ENCODE data around the gene PTPN20. TPM values are rescaled to one million over a fixed set of nuclear protein-coding genes. Genes with fewer than 3 reads are reported as not detected.
"Not testable (repeated sequence)": the region's sequence is repeated elsewhere in the genome, so short reads cannot be mapped to it uniquely, and the experiment has no call there.

The PTPN20 gene
- total RNA-seq, 1 experiment from 2014 or later = 9.5 TPM

- H3K9me3 ChIP-seq (ENCODE audit: control insufficient read depth, insufficient read depth, low read depth, low read length); H3K27ac ChIP-seq (ENCODE audit: low read length); H3K36me3 ChIP-seq (ENCODE audit: control insufficient read depth, insufficient read depth, low read length); CTCF ChIA-PET; POLR2A ChIA-PET; DNase-seq (ENCODE audit: low read depth, low spot score); BruUV-seq (replicated peaks); in situ Hi-C loops (cut with HindIII; ENCODE audit: low pct_unique_long_range_greater_than_20kb, low sequenced_read_pairs); ATAC-seq; H3K4me1 ChIP-seq (ENCODE audit: control insufficient read depth, insufficient read depth, low read length); H3K4me3 ChIP-seq (ENCODE audit: low read depth in 2 of 2, low read length in 2 of 2); H3K27me3 ChIP-seq (ENCODE audit: control insufficient read depth, insufficient read depth, low read length); intact Hi-C loops (cut with micrococcal nuclease; ENCODE audit: unreplicated experiment): not testable (repeated sequence)
Observed at GRCh38 chr10:46925156-46925555, 13.9 kb downstream of the PTPN20 start.

- DNase-seq (ENCODE audit: low read depth, low spot score); H3K27me3 ChIP-seq (ENCODE audit: control insufficient read depth, insufficient read depth, low read length); CTCF ChIA-PET; BruUV-seq (replicated peaks); H3K36me3 ChIP-seq (ENCODE audit: control insufficient read depth, insufficient read depth, low read length); H3K27ac ChIP-seq (ENCODE audit: low read length); POLR2A ChIA-PET; in situ Hi-C loops (cut with HindIII; ENCODE audit: low pct_unique_long_range_greater_than_20kb, low sequenced_read_pairs); intact Hi-C loops (cut with micrococcal nuclease; ENCODE audit: unreplicated experiment); H3K4me1 ChIP-seq (ENCODE audit: control insufficient read depth, insufficient read depth, low read length); H3K4me3 ChIP-seq (ENCODE audit: low read depth in 2 of 2, low read length in 2 of 2); H3K9me3 ChIP-seq (ENCODE audit: control insufficient read depth, insufficient read depth, low read depth, low read length): not testable (repeated sequence)
- ATAC-seq = peak; percentile 77; the same call in 1 of the 2 replicates
Observed at GRCh38 chr10:46925853-46926252, 14.6 kb downstream of the PTPN20 start.

DNA sequence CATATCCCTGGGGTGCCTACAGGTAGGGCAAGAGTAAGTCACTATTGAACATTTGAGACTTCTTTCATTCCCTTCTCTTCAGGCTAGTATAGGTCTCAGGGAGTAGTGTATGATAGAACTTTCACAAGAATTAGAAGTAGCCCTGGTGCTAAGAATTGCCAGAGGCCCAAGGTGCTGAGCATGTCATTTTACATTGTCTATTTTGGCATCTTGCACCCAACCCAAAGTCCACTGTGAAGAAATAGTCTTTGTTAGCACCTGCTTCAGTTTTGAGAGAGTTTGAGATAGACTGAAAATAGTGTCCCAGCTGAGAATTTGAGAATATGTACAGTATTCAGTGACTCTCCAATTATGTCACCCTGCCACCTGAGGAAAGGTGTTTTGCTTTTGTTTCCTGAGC lies 17.6 kb downstream of the PTPN20 start:
- H3K9me3 ChIP-seq (ENCODE audit: control insufficient read depth, insufficient read depth, low read depth, low read length); POLR2A ChIA-PET; ATAC-seq; H3K27ac ChIP-seq (ENCODE audit: low read length); intact Hi-C loops (cut with micrococcal nuclease; ENCODE audit: unreplicated experiment); DNase-seq (ENCODE audit: low read depth, low spot score); CTCF ChIA-PET; in situ Hi-C loops (cut with HindIII; ENCODE audit: low pct_unique_long_range_greater_than_20kb, low sequenced_read_pairs); H3K27me3 ChIP-seq (ENCODE audit: control insufficient read depth, insufficient read depth, low read length); H3K4me1 ChIP-seq (ENCODE audit: control insufficient read depth, insufficient read depth, low read length); H3K4me3 ChIP-seq (ENCODE audit: low read depth in 2 of 2, low read length in 2 of 2); H3K36me3 ChIP-seq (ENCODE audit: control insufficient read depth, insufficient read depth, low read length); BruUV-seq (replicated peaks): not testable (repeated sequence)

DNA sequence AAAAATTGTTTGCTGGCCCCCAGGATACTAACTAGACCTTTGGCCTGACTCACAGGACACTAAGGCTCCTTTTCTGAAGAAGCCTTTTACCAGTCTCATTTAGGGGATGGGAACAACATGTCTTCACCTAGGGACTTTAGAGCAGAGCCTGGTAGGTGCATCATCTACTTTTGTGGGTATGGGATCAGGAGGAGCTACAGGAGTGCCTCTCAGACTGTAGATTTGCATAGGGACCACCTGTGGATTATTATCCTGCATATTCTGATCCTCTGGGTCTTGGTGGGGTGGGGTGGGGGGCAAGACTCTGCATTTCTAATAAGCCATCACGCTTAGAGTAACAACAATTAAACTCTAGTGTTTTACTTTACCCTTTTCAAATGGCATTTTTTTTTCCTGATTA lies 21.2 kb downstream of the PTPN20 start:
- H3K27me3 ChIP-seq (ENCODE audit: control insufficient read depth, insufficient read depth, low read length); in situ Hi-C loops (cut with HindIII; ENCODE audit: low pct_unique_long_range_greater_than_20kb, low sequenced_read_pairs); H3K36me3 ChIP-seq (ENCODE audit: control insufficient read depth, insufficient read depth, low read length); H3K27ac ChIP-seq (ENCODE audit: low read length); H3K4me1 ChIP-seq (ENCODE audit: control insufficient read depth, insufficient read depth, low read length); CTCF ChIA-PET; H3K9me3 ChIP-seq (ENCODE audit: control insufficient read depth, insufficient read depth, low read depth, low read length); ATAC-seq; H3K4me3 ChIP-seq (ENCODE audit: low read depth in 2 of 2, low read length in 2 of 2); DNase-seq (ENCODE audit: low read depth, low spot score); intact Hi-C loops (cut with micrococcal nuclease; ENCODE audit: unreplicated experiment); POLR2A ChIA-PET; BruUV-seq (replicated peaks): not testable (repeated sequence)

DNA sequence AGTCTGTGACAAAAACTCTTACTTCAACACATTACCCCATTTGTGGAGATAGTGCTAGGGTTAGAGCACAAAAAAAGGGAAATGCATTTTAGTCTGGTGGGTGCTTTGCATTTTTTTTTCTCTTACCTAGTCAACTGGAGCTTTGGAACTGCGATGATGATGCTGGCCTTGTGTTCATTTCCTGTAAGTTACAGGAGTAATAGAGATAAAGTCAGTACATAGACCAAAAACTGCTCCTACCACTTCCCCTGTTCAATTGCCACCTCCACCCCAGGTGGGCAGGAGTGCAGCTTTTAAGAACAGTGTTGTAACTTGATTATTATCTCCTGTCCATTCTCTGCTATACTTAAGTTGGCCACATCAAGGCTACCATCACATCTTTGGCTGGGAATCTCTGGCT lies 29.9 kb downstream of the PTPN20 start:
- intact Hi-C loops (cut with micrococcal nuclease; ENCODE audit: unreplicated experiment); in situ Hi-C loops (cut with HindIII; ENCODE audit: low pct_unique_long_range_greater_than_20kb, low sequenced_read_pairs); H3K27ac ChIP-seq (ENCODE audit: low read length); H3K36me3 ChIP-seq (ENCODE audit: control insufficient read depth, insufficient read depth, low read length); POLR2A ChIA-PET; H3K9me3 ChIP-seq (ENCODE audit: control insufficient read depth, insufficient read depth, low read depth, low read length); BruUV-seq (replicated peaks); CTCF ChIA-PET; ATAC-seq; H3K27me3 ChIP-seq (ENCODE audit: control insufficient read depth, insufficient read depth, low read length); H3K4me1 ChIP-seq (ENCODE audit: control insufficient read depth, insufficient read depth, low read length); DNase-seq (ENCODE audit: low read depth, low spot score); H3K4me3 ChIP-seq (ENCODE audit: low read depth in 2 of 2, low read length in 2 of 2): not testable (repeated sequence)

DNA sequence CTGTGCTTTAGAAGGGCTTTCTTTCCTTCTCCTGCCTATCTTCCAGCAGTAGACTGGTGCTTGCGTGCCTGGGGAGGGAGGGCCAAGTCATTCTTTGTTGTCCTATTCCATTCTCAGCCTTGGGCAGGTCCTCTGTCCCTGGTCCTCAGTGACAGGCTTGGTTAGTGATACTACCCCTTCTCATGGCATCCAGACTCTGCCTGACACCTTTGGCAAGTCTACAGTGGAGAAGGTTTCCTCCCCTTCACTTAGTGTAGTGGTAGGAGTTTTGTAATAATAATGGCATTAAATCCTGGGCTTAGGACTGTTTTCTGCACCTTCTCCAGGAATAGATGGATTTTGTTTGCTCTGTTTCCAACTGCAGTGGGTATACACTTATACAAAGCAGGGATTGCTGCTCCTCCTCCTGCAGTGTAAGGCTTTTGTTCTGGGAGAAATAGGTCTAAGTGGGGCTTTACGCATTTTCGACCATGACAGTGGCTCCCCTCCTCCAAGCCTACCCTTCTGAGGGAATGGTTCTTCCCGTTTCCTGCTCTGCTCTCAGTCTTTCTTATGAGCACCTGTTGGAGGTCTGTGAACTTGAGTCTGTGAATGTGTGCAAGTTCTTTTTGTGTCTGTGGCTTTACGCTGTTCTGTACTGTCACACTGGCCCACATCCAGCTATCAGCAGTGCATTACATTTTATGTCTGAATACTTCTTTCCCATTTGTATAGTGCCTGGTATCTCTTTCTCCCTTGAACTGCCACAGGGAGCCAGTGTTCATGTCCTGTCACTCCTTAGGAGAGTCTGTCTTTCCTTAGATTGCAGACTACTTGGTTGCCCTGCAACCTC lies 37.7 kb downstream of the PTPN20 start:
- not testable (repeated sequence) for H3K4me3 ChIP-seq (ENCODE audit: low read depth in 2 of 2, low read length in 2 of 2)
- peak; percentile 56; the same call in 1 of the 2 replicates for ATAC-seq

DNA sequence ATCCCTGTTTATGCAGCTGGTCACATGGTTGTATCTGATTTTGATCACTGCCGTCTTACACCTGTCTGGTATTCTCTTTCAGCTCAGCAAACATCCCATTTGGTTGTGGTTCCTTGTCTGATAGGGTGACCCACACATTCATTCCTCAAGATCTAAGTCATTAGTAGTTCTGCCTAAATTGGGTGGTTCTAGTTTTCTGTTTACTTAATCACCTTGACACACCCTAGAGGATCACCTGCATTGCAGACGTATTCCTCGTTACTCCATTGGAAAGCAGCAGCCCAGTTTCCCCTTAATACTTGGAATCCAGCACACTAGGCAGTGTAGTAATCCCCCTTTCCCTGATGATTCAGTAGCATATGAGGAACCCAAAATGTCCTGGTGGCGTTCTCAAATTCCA lies 41.3 kb downstream of the PTPN20 start:
- ATAC-seq; intact Hi-C loops (cut with micrococcal nuclease; ENCODE audit: unreplicated experiment); in situ Hi-C loops (cut with HindIII; ENCODE audit: low pct_unique_long_range_greater_than_20kb, low sequenced_read_pairs); DNase-seq (ENCODE audit: low read depth, low spot score); H3K4me1 ChIP-seq (ENCODE audit: control insufficient read depth, insufficient read depth, low read length); H3K36me3 ChIP-seq (ENCODE audit: control insufficient read depth, insufficient read depth, low read length); BruUV-seq (replicated peaks); H3K27ac ChIP-seq (ENCODE audit: low read length); H3K9me3 ChIP-seq (ENCODE audit: control insufficient read depth, insufficient read depth, low read depth, low read length); POLR2A ChIA-PET; H3K4me3 ChIP-seq (ENCODE audit: low read depth in 2 of 2, low read length in 2 of 2); CTCF ChIA-PET; H3K27me3 ChIP-seq (ENCODE audit: control insufficient read depth, insufficient read depth, low read length): not testable (repeated sequence)

More for the DNA sequence above, 37.7 kb downstream of the PTPN20 start:
- CTCF ChIA-PET; H3K9me3 ChIP-seq (ENCODE audit: control insufficient read depth, insufficient read depth, low read depth, low read length); BruUV-seq (replicated peaks); H3K27me3 ChIP-seq (ENCODE audit: control insufficient read depth, insufficient read depth, low read length); H3K27ac ChIP-seq (ENCODE audit: low read length); H3K4me1 ChIP-seq (ENCODE audit: control insufficient read depth, insufficient read depth, low read length); in situ Hi-C loops (cut with HindIII; ENCODE audit: low pct_unique_long_range_greater_than_20kb, low sequenced_read_pairs); H3K36me3 ChIP-seq (ENCODE audit: control insufficient read depth, insufficient read depth, low read length); intact Hi-C loops (cut with micrococcal nuclease; ENCODE audit: unreplicated experiment); DNase-seq (ENCODE audit: low read depth, low spot score); POLR2A ChIA-PET: not testable (repeated sequence)

All from Panc1 (cell line).